ENCODE data around the gene CLMN.

The CLMN gene, protein sequence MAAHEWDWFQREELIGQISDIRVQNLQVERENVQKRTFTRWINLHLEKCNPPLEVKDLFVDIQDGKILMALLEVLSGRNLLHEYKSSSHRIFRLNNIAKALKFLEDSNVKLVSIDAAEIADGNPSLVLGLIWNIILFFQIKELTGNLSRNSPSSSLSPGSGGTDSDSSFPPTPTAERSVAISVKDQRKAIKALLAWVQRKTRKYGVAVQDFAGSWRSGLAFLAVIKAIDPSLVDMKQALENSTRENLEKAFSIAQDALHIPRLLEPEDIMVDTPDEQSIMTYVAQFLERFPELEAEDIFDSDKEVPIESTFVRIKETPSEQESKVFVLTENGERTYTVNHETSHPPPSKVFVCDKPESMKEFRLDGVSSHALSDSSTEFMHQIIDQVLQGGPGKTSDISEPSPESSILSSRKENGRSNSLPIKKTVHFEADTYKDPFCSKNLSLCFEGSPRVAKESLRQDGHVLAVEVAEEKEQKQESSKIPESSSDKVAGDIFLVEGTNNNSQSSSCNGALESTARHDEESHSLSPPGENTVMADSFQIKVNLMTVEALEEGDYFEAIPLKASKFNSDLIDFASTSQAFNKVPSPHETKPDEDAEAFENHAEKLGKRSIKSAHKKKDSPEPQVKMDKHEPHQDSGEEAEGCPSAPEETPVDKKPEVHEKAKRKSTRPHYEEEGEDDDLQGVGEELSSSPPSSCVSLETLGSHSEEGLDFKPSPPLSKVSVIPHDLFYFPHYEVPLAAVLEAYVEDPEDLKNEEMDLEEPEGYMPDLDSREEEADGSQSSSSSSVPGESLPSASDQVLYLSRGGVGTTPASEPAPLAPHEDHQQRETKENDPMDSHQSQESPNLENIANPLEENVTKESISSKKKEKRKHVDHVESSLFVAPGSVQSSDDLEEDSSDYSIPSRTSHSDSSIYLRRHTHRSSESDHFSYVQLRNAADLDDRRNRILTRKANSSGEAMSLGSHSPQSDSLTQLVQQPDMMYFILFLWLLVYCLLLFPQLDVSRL

DNA sequence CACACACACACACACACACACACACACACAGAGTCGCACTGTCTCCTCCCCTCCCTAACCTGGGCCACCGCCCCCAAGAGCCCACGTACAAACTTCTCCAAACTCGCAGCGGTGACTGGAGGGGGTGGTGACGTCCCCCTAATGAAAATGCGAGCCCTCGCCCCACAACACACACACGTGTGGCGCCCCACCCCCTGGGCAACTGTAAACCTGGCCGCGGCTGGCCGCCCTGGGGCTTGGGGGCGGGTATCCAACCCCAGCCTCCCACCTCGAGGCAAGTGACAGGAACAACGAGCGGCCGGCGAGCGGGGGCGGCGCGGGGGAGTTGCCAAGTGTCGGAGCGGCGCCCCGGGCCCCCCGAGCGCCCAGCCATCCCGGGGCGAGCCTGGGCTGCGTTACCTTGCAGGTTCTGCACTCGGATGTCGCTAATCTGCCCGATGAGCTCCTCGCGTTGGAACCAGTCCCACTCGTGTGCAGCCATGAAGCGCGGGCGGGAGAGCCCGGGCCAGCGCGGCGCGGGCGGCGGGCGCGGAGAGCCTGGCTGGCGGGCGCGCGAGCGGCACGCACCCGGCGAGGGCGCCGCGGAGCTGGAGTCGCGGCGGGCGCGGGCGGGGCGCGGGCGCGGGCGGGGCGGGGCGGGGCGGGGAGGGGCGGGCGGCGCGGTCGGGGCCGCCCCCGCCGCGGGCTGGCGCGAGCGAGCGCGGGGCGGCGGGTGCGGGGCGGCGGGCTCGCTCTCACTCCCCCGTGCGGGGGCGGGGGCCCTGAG lies at the start of gene CLMN:
Gene CLMN, minus strand, starts transcription at position 597 of the 766 bp plus-strand sequence. Its CDS starts 116 bp downstream, at position 481.
- DNase-seq = peak; percentile 18

DNA sequence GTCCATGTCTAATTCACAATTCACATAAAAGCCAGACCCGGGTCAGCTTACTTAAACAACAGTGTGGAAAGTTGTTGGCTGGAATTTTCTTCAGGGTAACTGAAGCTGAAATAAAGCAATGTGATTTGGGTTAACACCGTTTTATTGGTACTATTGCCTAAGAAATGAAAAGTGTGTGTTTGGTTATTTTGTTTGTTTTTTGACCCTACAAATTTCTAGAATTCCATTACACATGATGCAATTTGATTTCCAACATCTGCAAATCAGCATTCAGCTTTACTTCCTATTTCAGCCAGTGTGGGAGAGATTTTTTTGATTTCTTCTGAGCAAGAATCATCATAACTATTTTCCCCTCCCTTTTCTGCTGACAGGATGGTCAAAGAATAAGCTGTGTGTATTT lies 45.7 kb upstream of the CLMN start:
- peak; percentile 7 for DNase-seq

DNA sequence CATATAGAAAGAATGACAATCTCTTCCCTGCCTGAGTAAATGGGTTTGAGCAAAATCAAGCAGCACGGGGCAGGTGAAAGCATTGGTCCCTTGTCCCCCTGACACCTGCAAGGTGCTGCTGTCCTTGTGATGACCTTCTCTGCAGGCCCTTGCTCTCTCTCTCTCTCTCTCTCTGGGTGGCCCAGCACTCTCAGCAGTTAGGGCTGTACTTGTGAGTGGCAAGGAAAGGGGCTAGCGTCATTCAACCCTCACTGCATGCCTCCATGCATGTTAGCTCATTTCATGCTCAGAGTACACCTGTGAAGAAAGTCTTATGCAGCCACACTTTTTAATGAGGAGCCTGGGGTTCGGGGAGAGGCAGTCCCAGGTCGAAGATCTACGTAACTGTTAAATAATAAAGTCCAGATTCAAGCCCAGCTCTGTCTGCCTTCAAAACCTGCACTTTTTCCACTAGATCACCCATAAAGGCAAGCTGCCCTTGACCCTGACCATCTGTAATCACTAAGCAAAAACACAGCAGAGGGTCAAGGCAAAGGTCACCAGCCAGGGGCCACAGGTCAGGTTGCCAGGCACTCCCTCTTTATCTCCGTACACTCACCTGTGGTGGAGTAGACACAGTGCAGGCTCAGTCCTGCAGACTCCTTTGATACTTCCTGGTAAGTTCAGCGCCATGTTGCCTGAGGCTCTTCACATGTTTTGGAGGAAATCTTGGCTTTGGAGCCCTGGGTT lies 44.9 kb upstream of the CLMN start:
- DNase-seq = no peak

DNA sequence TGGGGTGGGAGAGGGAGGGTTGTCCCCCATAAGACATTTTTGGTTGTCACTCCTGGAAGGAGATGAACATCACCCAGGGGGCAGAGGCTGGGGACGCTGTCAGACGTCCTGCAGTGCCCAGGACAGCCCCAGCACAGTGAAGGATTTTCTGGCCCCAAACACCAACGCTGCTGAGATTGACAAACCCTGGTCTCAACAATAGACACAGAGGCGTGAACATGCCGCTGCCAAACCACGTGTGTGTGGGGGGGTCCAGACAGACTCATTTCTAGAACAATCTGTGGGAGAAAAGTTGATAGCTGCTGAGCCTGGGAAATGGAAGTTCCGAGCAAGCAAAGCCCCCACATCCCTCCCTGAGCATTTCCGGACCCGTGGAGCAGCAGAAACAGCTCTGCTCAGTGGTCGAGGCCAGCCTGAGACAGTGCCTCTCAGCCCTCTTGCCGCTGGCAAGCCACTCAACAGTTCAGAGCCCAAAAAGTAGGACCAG lies 43.8 kb upstream of the CLMN start:
- DNase-seq = no peak

DNA sequence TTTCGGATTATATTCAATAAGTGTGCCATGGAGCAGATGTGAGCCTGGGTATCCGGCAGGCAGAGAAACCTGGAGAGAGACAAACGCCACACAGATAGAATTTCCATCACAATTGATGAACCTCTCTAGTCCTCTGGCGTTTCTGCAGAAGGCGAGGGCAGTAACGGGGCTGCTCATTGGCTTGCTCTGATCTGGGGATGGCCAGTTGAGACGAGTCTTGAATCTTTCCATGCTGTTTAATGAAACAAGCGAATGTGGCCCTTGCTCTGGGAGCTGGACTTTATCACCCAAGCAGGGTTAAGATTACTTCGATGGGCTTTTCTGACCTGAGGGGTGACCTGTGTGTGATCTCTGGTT lies 42.4 kb upstream of the CLMN start:
- no peak for DNase-seq

DNA sequence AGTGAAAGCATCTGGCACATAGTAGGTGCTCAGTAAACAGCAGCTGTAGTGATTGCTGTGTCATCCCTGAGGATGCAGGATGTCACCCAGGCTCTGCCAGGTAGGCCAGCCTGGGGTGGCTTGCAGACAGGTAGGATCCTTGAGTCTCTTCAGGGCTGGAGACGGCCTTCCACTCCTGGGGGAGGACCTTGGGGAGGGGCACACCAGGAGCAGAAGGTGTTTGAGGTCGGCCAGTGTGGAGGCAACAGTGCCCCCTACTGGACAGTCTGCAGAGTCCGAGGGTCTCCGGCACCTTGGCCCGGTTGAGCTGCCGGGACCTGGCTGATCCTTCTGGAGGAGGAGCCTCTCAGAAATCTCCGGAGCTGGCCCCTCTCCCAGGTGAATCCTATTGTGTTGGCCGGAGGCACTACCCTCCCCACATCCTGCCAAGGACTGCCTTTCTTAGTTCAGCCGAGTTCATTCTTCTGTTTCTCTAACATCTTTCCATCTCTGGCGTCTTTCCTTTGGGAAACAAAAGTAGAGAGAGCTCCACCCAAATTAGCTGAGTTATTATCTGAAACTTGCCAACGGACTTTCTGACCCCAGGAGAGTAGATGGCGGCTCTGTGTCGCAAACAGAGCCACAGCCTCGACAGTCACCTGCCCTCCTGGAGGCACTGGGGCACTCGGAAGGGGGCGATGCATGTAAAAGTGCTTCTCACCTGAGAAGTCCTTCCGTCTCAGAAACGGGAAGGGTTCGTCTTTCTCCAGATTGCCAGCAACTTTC lies 41.8 kb upstream of the CLMN start:
- DNase-seq = no peak

DNA sequence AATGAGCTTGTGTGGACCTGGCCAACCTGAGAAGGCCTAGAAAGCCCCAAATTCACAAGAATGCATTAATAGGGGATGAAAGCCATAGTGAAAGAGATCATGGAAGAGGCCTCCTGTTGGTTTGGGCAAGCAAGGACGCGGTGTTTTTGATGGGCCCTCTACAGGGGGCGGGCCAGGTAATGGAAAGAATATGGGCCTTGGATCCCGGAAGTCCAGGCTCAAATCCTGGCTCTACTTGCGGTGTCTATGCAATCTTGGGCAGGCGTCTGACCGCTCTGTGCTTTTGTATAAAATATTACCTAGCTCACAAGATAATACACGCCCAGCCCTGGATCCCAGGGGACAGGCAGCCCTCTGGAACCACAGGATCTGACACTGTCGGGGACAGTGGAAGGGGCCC lies 41.1 kb upstream of the CLMN start:
- DNase-seq = no peak

DNA sequence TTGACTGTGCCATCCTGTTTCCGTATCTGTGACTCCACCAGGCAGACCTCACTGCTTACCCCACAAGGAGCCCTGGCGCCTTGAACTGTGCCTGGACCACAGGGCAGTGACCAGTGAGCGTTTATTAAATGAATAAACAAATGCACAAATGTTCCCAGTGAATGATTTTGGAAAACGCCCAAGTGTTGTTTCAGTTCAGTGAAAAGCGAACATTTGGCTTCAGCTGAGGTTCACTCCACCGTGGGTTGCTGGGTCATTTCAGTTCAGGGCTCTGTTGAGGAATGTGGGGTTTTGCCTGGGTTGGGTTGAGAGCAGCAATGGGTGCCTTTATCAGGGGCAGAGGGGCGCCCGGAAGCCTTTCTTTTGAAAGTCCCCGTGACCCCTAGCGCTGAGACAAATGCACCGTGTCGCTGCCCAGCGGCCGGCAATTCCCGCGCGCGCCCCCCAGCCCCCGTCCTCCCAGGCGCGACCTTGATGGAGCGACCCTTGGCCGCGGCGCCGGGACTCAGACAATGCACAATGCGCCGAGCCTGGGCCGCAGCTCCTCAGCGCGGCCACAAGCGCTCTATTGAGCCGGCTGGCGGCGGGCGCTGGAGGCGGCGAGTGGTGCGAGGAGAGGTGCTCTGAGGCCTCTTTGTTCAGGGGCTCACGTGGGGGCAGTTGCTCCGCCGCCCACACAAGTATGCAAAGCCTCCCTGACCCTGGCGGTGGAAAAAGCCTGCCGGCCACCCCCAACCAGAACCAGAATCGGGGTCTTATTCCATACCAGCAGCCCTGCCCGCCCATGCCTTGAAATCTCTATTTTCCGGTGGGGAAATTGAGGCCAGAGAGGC lies 40.5 kb upstream of the CLMN start:
- no peak for DNase-seq

DNA sequence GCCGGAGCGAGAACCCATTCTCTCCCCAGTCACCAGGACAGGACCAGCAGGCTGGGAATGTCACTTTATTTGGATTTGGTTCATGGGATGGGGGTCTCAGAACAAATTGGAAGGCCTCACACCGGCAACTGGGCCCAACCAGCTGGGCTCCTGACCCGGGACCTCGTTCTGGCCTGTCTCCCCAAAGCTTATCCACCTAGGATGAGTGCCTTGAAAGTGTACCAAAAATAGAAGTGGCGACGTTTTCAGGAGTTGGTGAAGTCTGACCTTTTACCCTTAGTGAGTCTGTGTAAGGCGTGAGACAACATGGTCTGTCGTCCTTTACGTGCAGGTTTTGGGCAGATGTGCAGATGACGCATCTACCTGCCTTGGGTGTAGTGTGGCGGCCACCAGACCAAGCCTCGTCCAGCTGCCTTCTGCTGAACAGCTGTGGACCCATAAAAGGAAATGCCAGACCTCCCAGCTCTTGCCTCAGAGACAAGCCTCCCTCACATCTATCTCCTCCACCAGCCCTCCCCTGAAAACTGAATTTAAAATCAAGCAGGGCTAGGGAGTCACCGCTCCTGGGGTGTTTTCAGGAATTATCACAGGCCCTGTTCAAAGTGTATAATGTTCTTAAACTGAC lies 36.6 kb upstream of the CLMN start:
- no peak for DNase-seq

DNA sequence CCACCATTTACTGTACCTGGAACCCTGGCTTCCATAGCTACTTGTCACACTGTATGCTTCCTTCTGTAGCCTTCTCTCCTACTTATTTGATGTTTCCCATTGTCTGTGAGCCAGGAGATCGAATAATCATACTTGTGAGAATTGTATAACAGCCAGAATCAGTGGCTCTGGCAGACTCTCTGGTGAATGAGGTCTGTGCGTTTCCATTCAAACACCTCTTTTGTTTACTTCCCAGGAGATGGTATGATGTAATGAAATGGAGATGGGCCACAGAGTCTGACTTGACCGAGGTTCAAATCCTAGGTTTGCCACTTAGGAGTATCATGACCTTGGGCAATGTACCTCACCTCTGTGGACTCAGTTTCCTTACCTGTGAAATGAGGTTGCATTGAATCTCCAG lies 35.7 kb upstream of the CLMN start:
- DNase-seq = no peak

DNA sequence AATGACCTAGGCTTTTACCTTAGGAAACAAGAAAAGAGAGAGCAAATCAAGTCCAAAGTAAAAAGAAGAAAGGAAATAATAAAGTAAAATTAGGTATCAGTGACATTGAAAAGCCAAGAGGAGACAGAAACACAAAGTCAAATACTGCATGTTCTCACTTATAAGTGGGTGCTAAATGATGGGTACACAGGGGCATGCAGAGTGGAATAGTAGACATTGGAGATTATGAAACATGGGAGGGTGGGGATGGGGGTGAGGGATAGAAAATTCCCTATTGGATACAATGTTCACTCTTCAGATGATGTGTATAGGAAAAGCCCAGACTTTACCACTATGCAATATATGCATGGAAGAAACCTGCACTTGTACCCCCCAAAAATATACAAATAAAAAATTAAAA lies 35.1 kb upstream of the CLMN start:
- no peak for DNase-seq

DNA sequence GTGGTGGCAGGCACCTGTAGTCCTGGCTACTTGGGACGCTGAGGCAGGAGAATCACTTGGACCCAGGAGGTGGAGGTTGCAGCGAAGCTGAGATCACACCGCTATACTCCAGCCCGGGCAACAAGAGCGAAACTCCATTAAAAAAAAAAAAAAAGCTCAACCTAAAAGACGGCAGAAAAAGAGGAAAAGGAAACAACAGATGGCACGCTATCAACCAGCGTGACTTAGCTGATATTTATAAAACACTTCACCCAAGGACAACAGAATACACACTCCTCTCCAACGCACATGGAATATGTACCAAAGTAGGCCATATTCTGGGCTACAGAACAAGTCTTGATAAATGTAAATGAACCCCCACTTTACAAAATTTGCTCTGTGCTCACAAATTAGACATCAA lies 34.0 kb upstream of the CLMN start:
- no peak for DNase-seq

DNA sequence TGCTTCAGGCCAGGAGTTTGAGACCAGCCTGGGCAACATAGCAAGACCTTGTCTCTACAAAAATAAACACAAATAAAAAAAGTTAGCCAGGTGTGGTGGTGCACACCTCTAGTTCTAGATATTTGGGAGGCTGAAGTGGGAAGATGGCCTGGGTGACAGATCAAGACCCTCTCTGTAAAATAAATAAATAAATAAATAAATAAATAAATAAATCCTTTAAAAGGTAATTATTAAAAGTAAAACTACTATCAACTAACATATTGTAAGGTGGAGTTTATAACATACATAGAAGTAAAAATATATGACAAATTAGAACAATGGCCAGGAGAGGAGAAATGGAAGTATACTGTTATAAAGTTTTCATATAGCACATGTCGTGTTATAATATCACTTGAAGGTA lies 33.3 kb upstream of the CLMN start:
- no peak for DNase-seq

DNA sequence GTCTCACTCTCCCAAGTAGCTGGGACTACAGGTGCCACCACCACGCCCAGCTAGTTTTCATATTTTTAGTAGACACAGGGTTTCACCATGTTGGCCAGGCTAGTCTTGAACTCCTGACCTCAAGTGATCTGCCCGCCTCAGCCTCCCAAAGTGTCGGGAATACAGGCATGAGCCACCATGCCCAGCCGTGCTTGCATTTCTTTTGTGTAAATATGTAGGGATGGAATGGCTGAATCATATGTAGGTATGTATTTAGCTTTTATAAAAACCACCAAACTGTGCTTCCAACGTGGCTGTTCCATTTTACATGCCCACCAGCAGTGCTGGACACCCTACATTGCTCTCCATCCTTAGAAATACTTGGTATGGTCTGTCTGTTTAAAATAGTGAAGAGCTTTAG lies 32.8 kb upstream of the CLMN start:
- DNase-seq = no peak

DNA sequence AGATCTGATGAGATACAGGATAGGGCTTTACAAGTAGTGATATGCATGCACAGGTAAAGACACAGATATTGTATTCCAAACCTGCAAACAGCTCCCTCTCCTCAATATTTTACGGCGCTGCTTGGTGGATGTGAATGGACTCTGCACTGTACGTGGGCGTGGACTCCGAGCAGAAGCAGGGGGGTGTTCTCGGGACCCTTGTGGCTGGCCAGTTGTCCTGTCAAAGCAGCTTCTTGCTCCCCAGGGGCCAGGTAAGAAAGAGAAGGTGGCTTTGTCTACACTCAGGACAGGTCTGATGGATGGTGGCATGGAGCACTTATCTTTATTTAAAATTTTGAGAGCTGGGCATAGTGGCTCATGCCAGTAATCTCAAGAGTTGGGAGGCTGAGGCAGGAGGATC lies 29.5 kb upstream of the CLMN start:
- no peak for DNase-seq

DNA sequence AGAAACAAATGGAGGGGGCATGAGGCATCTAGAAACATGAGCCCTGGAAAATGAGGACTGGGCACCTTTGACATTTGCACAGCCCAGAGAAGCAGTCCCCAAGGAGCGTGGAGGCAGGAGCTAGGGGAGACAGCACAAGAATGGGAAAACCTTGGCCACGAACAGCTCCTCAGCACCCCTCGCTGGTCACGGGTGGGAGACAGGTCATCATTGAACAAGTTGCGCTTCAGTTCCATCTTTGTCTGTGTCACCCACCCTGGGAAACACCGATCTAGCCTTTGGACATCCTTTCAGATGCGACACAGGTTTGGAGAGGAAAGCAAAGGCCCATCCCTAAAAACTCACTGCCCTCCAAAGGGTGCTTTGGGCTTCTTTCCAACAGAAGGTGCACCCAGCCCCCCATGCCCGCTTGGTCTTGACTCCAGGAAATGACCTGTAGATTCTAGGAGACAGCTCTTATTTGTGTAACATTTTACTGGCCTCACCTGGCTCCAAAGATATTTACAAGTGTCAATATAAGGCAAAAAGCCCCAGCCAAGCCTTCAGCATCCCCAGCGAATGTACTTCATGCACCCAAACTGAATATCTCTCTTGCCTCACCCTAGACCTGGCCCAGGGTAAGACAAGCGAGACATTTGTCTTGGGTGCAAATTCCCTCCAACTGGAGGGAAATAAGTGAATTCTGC lies 28.8 kb upstream of the CLMN start:
- no peak for DNase-seq

DNA sequence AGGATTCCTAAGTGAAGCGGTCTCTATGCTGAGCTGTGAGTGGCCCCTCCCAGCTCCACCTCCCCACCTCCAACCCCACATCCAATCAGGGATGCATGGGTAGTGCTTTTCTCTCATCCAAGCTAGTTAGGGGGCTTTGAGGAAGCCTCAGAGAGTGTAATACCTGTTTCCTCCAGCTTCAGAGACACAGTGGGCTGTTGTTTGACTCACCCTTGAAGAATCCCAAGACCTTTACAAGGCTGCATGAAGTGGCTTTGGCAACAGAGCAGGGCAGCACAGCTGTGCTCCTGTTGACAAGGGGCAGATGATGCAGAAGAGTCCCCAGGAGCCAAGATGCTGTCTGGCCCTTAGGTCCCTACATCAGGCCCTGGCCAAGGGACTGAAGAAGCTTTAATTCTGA lies 27.1 kb upstream of the CLMN start:
- DNase-seq = no peak

DNA sequence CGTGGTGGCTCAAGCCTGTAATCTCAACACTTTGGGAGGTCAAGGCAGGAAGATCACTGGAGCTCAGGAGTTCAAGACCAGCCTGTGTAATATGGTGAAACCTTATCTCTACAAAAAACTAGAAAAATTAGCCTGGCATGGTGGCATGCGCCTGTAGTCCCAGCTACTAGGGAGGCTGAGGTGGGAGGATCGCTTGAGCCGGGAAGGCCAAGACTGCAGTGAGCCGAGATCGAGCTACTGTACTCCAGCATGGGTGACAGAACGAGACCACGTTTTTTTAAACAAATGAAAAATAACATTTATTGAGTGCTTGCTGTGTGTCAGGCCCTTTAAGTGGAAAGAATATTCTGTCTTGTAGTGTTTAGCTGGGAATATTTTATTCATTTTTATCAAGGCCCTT lies 26.6 kb upstream of the CLMN start:
- no peak for DNase-seq

DNA sequence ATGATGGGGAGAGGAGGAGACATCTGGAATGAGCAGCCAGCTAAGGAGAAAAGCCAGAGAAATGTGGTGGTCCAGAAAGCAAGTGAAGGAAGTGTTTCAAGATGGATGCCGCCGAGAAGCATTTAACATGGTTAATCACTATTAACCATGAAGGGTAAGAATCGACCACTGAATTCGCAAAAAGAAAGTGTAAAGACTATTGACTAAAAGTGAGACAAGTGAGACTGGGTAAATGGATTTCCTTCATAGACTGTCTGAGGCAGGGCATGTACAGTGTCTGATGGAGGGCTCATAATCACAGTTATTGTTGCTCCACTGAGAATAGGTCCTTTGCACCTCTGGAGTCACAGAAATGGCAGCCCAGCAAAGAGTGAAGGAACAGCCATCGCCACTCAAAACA lies 25.3 kb upstream of the CLMN start:
- no peak for DNase-seq

DNA sequence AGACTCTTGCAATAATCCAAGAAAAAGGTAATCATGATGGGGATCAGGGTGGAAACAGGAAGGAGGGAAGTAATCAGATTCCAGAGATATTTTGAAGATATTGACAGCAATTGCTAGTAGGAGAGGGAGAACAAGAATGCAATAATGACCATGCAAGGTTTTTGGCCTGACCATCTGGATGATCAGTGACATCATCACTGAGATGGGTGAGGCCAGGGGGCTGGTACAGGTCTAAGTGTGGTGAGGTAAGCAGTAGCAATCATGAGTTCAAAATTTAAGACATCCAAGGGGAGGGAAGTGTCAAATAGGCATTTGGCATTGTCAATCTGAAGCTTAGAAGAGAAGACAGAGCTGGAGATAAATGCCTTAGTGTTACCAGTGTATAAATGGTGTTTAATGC lies 24.8 kb upstream of the CLMN start:
- no peak for DNase-seq

Measured in fibroblast of skin of right quadriceps (primary cell).